Activated CD4-positive, alpha-beta T cell treated with anti-CD3 and anti-CD28 coated beads, Interleukin-2, Interleukin-6, amounts not matched to agents 100 ng/mL and 50 ng/mL, durations not matched to agents 16 hours and 8 hours (primary cell): ENCODE measurements around the gene RASGRF2.

Experiments
- DNase-seq: peaks from one replicate; pipeline ENCODE4 v3.0.0-alpha.2; 2020

Gene RASGRF2

GRCh38 chr5:81142108-81142507 lies 181.9 kb downstream of the RASGRF2 start:
- DNase-seq, result no peak

- DNase-seq, result no peak
Observed at GRCh38 chr5:81145329-81145935, 185.3 kb downstream of the RASGRF2 start.

GRCh38 chr5:81146031-81146430 lies 185.9 kb downstream of the RASGRF2 start:
- no peak for DNase-seq

- DNase-seq, result no peak
Observed at GRCh38 chr5:81147011-81147885, 187.1 kb downstream of the RASGRF2 start.

DNA sequence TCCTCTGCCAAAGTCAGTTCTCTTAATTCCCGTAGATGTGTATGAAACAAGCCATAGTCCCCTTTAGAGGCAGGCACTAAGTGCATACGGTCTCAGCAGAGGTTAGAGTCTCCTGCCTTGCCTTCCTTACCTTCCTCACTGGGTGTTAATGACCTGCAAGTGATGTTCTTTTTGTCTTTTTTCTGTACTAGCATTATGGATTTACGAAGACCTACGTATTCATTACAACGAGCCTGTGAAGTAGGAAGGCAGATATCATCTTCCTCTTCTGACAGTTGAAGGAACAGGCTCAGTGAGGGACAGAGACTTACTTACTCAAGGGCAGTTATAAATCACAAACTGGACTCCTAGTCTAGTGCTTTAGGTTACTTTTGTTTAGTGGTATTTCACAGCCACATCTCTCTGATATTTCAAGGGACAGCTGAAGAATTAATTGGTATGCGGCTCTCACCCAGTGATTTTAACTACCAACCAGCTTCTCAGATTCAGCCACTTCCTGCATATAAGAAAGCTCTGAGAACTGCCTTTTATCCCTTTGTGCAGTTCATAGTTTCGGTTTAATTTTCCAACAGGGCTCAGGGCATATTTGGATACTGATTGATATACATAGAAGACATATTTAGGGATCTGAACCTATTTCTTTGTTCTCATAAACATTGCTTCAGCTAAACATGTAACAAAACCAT lies 187.9 kb downstream of the RASGRF2 start:
- peak; percentile 15 for DNase-seq

- DNase-seq, result no peak
Observed at GRCh38 chr5:81151546-81151945, 191.4 kb downstream of the RASGRF2 start.

- DNase-seq, result no peak
Observed at GRCh38 chr5:81154725-81155124, 194.6 kb downstream of the RASGRF2 start.

GRCh38 chr5:81156732-81157131 lies 196.6 kb downstream of the RASGRF2 start:
- no peak for DNase-seq

DNA sequence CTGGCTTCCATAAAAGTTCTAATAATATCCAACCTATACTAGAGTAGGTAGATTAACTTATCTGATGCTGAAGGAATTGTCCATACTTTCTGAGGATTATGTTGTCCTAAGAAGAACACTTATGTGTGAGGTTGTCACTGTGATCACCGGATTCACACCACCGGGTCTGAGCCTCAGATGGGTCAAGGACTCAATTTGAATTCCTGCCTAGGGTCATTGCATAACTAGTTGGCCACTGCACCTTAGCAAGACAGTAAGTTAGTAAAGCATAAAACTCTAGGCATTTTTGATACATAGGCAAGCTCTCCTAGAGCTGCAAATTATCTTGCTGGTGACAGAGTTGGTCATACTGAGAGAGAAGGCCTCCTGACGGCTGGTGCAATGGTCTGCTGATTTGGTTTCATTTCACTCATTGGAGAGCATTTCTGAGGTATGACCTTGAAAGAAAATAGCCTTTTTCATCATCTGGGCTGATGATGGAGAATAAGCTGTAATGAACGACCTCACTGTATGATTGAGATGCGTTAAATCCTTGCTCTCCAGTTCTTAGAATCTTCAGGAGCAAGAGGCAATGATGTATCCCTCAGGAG lies 200.9 kb downstream of the RASGRF2 start:
- no peak for DNase-seq

GRCh38 chr5:81162501-81162900 lies 202.3 kb downstream of the RASGRF2 start:
- DNase-seq, result no peak

DNA sequence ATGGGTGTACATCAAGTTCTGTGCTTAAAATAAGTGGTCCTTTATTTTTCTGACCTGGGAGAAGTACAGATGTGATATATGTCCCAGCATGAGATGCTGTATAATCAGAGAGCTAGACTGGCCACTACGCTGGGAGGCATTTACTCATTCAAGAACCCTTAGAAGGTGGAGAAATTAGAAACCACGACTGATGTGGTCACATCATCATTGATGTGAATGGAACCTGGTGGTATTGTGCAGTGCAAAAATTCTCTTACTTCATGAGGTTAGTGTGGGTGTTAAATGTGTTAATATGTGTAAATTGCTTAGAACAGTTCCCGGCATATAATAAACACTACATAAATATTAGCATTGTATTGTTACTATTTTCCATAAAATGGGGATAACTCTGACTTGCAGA lies 203.5 kb downstream of the RASGRF2 start:
- DNase-seq, result peak; percentile 47

- no peak for DNase-seq
Observed at GRCh38 chr5:81164476-81164875, 204.3 kb downstream of the RASGRF2 start.

DNA sequence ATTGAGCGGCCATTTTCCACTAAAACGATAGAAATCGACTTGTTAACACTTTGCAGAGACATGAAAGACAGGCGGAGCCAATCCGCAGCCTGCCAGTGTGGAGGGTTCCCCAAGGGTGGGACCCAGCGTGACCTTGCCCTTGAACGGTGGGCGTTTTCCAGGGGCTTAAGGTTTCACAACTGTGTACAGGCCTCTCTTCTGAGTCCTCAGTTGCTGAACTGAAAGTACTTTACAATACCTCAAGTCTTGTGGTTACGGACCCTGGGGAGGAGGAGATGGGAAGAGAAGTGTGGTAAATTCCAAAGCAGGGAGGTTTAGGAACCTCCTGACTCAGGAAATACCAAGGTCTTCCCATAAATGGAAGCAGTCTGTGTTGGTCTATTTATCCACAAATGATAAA lies 204.8 kb downstream of the RASGRF2 start:
- DNase-seq, result no peak

GRCh38 chr5:81165493-81166119 lies 205.4 kb downstream of the RASGRF2 start:
- peak; percentile 78 for DNase-seq

GRCh38 chr5:81166430-81166829 lies 206.3 kb downstream of the RASGRF2 start:
- no peak for DNase-seq

DNA sequence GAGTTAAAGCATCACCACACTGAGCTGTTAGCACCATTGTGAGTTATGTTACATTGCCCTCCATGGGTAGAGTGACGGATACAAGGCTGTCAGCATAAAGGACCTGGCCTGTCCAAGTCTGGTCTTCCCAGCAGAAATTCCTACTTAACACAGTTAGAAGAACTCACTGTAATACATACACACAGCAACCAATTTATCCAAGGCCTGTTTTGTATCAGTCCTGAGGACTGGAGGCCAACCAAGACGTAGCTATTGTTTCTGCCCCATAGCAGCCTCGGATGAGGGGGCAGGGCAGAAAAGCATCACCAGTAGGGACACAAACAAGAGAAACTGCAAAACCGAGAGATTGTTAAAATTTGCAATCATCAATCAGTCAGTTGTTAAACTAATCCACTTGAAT lies 206.9 kb downstream of the RASGRF2 start:
- DNase-seq, result no peak

GRCh38 chr5:81167544-81167943 lies 207.4 kb downstream of the RASGRF2 start:
- no peak for DNase-seq

DNA sequence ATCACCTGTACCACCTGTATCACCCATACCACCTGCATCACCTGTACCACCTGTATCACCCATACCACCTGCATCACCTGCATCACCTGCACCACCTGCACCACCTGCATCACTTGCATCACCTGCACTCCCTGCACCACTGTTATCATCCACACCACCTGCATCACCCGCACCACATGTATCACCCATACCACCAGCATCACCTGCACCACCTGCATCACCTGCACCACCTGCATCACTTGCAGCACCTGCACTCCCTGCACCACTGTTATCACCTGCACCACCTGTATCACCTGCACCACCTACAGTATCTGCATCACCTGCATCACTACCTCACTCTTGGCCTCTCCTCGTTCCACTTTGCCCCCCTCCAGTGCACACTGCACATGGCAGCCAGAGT lies 209.8 kb downstream of the RASGRF2 start:
- no peak for DNase-seq

- DNase-seq, result no peak
Observed at GRCh38 chr5:81171769-81172168, 211.6 kb downstream of the RASGRF2 start.

DNA sequence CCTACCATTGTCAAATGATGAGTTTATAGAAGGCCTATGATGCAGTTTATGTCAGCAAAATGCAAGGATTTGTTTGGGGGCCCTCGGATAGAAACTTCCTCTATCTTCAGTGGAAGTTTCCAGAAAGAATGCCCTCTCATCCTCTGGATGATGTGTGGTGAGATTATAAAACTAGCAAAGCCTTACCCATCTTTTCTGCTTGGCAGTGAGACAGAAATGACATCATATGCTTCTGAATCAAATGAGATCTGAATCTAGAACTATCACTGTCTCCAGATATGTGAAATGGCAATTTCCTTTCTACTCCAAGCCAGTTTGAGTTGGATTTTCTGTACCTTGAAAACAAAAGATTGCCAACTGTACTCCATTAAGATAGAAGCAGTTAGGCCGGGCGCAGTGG lies 212.5 kb downstream of the RASGRF2 start:
- DNase-seq, result no peak

- no peak for DNase-seq
Observed at GRCh38 chr5:81177061-81177460, 216.9 kb downstream of the RASGRF2 start.

DNA sequence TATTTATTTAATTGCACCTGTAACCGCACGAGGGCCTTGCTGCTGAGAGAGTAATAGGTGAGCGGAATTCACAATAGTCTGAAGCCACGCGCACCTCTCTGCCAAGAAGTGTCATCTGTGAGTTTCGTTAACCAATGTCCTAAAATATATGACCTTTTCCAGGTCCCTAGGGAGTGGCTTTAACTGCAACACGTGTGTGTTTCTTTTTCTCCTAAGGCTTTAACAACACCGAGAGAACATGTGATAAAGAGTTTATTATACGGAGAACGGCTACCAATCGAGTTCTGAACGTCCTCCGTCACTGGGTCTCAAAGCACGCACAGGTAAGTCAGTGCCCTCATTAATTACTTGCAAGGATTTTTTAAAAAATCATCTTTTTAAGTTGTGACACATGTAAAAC lies 219.8 kb downstream of the RASGRF2 start:
- DNase-seq, result no peak
